Urinary bladder (tissue), 4 donors: ENCODE measurements around the gene ZNF718. TPM values are rescaled to one million over a fixed set of nuclear protein-coding genes. Genes with fewer than 3 reads are reported as not detected.
"Not testable (repeated sequence)": the region's sequence is repeated elsewhere in the genome, so short reads cannot be mapped to it uniquely, and the experiment has no call there.

ENCODE experiments used
- DNase-seq: peaks from one replicate; pipeline ENCODE4 v3.0.0-alpha.2; 2015; ENCODE audit errors: extremely low spot score
- H3K27ac ChIP-seq: one replicate; pipeline ENCODE4 v1.5.1; 2013; ENCODE audit warnings: low read depth, mild to moderate bottlenecking, moderate library complexity
- H3K36me3 ChIP-seq: one replicate; pipeline ENCODE4 v1.6.1; 2013; ENCODE audit warnings: mild to moderate bottlenecking, moderate library complexity; ENCODE audit not compliant: insufficient read depth
- H3K4me1 ChIP-seq: one replicate; pipeline ENCODE4 v1.6.1; 2013; ENCODE audit warnings: mild to moderate bottlenecking, moderate library complexity; ENCODE audit not compliant: insufficient read depth
- H3K4me3 ChIP-seq: one replicate; pipeline ENCODE4 v1.5.1; 2013; ENCODE audit warnings: low read depth, low read length
- WGBS: extraction: QIAGEN DNeasy Blood & Tissue Kit; methylation state at CpG from one replicate; pipeline ENCODE4 v1.1.7; 2013; 5-methylcytosine and 5-hydroxymethylcytosine counted together
- polyA plus RNA-seq: library from polyadenylated mRNA; stranded (reverse); fragments of 200-250 nt; gene quantifications from one replicate; pipeline ENCODE4 v1.2.3, GENCODE V29; 2013
- total RNA-seq: library from RNA; depleted of rRNA; stranded (reverse); fragments of >200 nt; gene quantifications from one replicate; pipeline ENCODE4 v1.2.3, GENCODE V29; 2014
- donor health status: healthy with polysubstance abuse.
- donor health status: healthy.

ZNF718 gene
- total and polyA plus RNA-seq, 2 donors, result 2.6 to 34.3 TPM

GRCh38 chr4:182225-182624 lies 57.9 kb downstream of the ZNF718 start:
- H3K27ac ChIP-seq, result not testable (repeated sequence)
- 98% methylated on average over 3 of the region's 3 CpGs for WGBS

GRCh38 chr4:188091-188490 lies 63.8 kb downstream of the ZNF718 start:
- no peak for DNase-seq
- WGBS, result 91% methylated on average over 3 of the region's 3 CpGs

More at GRCh38 chr4:182225-182624, 57.9 kb downstream of the ZNF718 start:
- not testable (repeated sequence) for H3K4me3 ChIP-seq, H3K36me3 ChIP-seq, DNase-seq, H3K4me1 ChIP-seq

DNA sequence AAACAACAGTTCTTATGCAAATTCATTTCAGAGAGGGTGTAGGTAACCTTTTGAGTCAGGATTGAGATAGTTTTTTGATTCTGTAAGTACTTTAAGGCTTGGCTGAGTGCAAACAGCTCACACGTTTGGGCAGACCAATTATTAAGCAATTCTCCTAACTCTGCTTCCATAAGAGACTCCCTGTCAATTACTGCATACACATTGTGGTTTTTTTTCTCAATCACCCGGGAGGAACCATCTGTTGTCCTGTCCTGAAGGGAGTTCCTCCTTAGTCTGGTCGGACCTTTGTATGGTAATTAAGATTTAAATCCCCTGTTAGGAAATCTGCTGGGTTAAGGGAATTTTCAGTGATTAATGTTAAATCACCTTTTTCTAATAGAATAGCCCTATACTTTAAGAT lies 70.9 kb downstream of the ZNF718 start:
- WGBS, result 75% methylated on average over 3 of the region's 3 CpGs
- H3K4me3 ChIP-seq, H3K27ac ChIP-seq, H3K36me3 ChIP-seq, DNase-seq, H3K4me1 ChIP-seq: not testable (repeated sequence)

More at GRCh38 chr4:188091-188490, 63.8 kb downstream of the ZNF718 start:
- no peak overlapping the region for H3K4me3 ChIP-seq
- no peaks in the 10 kb centered on the region for H3K4me1 ChIP-seq
- no peaks in the 10 kb centered on the region for H3K36me3 ChIP-seq
- no peak overlapping the region for H3K27ac ChIP-seq

- H3K4me1 ChIP-seq, result no peaks in the 10 kb centered on the region
- 94% methylated on average over 3 of the region's 3 CpGs for WGBS
- no peak overlapping the region for H3K4me3 ChIP-seq
- no peak for DNase-seq
- no peak overlapping the region for H3K27ac ChIP-seq
- H3K36me3 ChIP-seq, result no peaks in the 10 kb centered on the region
These were observed 76.6 kb downstream of the ZNF718 start for GRCh38 chr4:200936-201335.

DNA sequence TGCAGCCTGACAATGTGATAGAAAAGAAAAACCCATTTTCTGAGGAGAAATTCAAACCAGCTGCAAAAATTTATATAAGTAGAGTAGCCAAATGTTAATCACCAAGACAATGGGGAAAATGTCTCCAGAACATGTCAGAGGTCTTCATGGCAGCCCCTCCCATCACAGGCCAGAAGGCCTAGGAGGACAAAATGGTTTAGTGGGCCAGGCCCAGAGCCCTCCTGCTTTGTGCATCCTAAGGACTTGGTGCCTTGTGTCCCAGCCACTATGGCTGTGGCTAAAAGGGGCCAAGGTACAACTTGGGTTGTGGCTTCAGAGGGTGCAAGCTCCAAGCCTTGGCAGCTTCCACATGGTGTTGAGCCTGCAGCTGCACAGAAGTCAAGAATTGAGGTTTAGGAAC lies 78.5 kb downstream of the ZNF718 start:
- H3K4me3 ChIP-seq, H3K4me1 ChIP-seq, H3K27ac ChIP-seq, DNase-seq, H3K36me3 ChIP-seq: not testable (repeated sequence)

DNA sequence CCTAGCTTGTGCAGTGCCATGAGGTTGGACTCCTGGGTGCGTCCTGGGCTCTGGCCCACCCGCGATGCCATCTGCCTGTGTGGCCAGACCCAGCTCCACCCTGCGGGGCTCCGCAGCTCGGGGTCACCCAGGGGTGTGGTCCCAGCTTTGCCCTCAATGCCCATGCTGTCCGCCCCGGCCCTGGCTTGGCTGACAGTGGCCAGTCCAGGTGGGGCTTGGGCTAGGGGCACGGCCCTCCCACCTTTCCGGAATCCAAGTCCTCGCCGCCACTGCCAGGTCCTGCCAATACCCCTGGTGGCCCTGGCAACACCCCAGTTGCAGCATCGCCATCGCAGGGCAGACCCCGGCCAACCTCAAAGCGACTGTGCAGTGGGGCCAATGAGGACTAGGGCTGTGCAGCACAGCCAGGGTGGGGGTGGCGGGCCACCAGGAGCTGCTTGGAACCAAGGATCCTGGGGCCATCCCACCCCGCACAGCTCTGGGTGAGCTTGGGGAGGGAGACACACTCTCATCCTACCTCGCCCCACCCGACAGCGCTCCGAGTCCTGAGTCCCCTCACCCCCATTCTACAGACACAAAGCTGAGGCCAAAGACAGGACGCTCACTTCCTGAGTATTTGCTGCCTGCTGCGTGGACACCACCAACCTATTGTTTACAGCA lies 80.9 kb downstream of the ZNF718 start:
- 98% methylated on average over 24 of the region's 24 CpGs for WGBS
- H3K4me3 ChIP-seq, result no peak overlapping the region
- no peak overlapping the region for H3K27ac ChIP-seq
- no peaks in the 10 kb centered on the region for H3K36me3 ChIP-seq
- DNase-seq, result no peak
- no peaks in the 10 kb centered on the region for H3K4me1 ChIP-seq

DNA sequence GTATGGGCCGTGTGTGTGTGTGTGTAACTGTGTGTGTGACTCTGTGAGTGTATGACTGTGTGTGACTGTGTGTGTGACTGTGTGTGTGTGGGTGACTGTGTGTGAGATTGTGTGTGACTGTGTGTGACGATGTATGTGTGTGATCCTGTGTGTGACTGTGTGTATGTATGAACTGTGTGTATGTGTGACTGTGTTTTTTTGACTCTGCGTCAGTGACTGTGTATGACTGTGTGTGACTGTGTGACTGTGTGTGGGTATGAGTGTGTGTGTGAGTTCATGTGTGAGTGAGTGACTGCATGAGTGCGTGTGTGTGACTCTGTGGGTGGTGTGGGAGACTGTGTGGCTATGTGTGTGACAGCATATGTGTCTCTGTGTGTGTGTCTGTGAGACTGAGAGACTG lies 81.8 kb downstream of the ZNF718 start:
- H3K27ac ChIP-seq, result no peak overlapping the region
- WGBS, result 94% methylated on average over 4 of the region's 4 CpGs
- no peak overlapping the region for H3K4me3 ChIP-seq
- DNase-seq, result no peak
- H3K4me1 ChIP-seq, result no peaks in the 10 kb centered on the region
- H3K36me3 ChIP-seq, result no peaks in the 10 kb centered on the region

DNA sequence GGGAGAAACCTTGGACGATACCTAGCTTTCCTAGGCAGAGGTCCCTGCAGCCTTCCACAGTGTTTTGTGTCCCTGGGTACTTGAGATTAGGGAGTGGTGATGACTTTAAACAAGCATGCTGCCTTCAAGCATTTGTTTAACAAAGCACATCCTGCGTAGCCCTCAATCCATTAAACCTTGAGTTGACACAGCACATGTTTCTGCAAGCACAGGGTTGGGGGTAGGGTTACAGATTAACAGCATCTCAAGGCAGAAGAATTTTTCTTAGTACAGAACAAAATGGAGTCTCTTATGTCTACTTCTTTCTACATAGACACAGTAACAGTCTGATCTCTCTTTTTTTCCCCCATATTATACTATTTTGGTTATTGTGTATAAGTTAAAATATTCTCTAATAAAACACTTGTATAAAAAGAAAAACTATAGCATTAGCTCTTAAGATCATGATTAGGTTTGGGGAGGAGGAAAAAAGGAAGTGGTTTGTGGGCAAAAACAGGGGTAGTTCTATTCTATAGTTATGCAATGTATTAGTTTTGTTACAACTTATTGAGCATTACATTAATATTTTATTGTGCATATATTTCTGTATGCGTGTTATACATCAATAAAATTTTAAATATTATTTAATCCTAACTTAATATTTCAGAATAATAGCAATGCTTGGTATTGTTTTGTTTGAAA lies 84.3 kb downstream of the ZNF718 start:
- not testable (repeated sequence) for DNase-seq, H3K4me1 ChIP-seq, H3K27ac ChIP-seq, H3K4me3 ChIP-seq, H3K36me3 ChIP-seq
- WGBS, result 80% methylated on average over 3 of the region's 3 CpGs

GRCh38 chr4:211033-211511 lies 86.8 kb downstream of the ZNF718 start:
- WGBS, result 87% methylated on average over 8 of the region's 8 CpGs
- Histone ChIP-seq H3K27ac (no peak overlapping the region), H3K4me1 (no peaks in the 10 kb centered on the region), H3K36me3 (no peaks in the 10 kb centered on the region), H3K4me3 (no peak overlapping the region)
- DNase-seq, result no peak

GRCh38 chr4:212438-213188 lies 88.3 kb downstream of the ZNF718 start:
- H3K4me3 ChIP-seq, result peak overlapping the region; percentile 51
- DNase-seq, result peak; percentile 14
- WGBS, result 5% methylated on average over 57 of the region's 57 CpGs
- H3K36me3 ChIP-seq, result no peaks in the 10 kb centered on the region
- no peak overlapping the region for H3K27ac ChIP-seq
- H3K4me1 ChIP-seq, result no peaks in the 10 kb centered on the region

DNA sequence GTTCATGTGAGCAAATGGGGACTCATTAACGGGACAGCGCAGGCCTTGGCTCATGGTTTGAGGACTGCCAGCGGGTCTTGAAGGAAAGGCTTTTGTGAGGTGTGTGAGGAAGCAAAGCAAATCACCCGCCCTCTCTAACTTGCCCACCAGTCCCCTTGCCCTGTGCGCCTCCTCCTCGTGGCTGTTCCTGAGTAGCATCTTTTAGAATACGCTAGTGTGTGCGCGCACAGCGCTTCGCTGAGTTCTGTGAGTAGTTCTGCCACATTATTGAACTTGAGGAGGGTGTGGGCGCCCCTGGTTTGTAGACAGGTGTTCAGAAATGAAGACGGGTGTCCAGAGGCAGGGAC lies 88.9 kb downstream of the ZNF718 start:
- not testable (repeated sequence) for H3K36me3 ChIP-seq, H3K4me1 ChIP-seq, H3K27ac ChIP-seq
- DNase-seq, result peak; percentile 4
- H3K4me3 ChIP-seq, result peak overlapping the region; percentile 51
- WGBS, result 10% methylated on average over 13 of the region's 13 CpGs
